NK-92 (cell line): Measurements from ENCODE around the gene PRODH2.
"Not testable (repeated sequence)": the region's sequence is repeated elsewhere in the genome, so short reads cannot be mapped to it uniquely, and the experiment has no call there.

Experiments
- DNase-seq: peaks from one replicate; lab custom pipeline; 2025; ENCODE audit not compliant: unreplicated experiment; lab: John Stamatoyannopoulos, UW

Gene PRODH2

DNA sequence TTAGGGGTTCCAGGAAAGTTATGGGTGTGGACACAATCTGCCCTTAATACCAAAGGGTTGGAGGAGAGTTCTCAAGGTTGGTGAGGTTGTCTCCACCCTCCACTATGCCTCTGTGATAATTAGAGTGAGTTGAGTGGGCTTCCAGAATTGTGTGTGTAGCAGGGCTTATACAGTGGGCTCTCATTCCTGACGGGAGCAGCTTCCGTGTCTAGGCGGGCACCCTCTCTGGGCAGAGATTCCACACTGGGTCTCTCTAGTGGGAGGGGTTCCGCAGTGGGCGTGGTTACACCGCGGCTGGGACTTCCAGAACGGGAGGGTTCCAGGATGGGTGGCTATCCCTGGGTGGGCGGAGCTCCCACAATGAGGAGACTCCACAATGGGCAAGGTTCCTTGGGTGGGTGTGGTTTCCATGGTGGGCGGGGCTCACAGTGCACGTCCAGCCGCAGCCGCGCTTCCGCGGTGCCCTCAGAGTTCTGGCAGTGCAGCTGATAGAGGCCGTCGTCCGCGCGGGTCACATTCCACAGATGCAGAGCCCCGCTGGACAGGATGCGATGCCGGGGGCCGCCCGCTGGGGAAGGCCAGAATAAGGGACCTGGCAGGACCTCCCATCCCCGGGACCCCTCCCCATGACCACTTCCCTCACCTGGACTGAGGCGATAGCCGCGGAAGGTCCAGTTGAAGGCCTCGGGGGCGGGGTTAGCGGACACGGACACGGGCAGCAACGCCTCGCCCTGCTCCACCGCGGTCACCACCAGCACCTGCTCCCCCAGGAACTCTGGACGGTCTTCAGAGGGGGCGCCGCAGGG is 31.2 kb upstream of the PRODH2 start:
- DNase-seq: no peak

DNA sequence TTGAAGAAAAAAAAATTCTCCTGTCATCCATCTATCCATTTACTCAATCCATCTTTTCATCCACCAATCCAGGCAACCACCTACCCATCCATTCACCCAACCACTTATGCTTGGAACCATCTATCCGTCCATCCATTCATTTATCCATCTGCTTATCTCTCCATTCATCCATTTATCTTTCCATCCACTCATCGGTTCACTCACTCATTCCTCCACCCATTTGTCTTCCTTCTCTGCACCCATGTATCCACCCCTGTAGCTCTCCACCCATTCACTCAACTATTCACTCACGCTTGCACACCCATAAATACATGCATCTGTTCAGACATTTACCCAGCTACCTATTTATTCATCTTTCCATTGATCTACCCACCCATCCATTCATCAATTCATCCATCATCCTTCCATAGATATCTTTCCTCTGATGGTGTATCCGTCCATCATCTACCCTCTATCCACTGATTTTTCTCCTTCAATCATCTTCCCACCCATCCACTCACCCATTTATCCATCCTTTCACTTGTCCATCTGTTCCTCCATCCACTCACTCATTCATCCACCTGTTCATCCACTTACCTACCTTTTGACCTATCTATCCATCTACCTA is 30.1 kb upstream of the PRODH2 start:
- no peak for DNase-seq

DNA sequence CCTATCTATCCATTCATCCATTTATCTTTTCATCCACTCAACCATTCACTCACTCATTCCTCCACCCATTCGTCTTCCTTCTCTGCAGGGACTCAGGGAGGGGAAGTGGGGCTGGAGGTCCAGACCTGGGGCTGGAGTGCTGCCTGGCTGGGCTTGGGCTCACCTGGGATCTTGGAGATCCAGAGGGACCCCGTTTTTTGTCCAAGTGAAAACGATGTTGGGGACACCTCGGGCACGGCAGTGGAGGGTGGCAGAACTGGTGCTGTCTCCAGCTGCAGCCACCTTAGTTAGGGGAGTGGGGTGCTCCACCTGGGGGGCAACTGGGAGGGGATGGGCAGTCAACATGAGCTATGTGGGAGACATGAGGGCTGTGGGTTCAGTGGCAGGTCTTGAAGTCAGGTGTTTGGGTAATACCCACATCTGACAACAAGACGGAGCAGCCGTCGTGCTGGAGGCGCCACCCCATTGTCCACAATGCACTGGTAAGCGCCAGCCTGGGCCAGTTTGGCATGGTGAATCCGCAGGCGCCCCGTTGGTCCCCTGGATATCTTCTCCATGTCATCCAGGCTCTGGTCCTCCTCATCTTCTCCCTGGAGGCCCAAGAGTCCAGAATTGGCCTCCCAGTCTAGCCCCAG is 29.4 kb upstream of the PRODH2 start:
- DNase-seq: no peak

DNA sequence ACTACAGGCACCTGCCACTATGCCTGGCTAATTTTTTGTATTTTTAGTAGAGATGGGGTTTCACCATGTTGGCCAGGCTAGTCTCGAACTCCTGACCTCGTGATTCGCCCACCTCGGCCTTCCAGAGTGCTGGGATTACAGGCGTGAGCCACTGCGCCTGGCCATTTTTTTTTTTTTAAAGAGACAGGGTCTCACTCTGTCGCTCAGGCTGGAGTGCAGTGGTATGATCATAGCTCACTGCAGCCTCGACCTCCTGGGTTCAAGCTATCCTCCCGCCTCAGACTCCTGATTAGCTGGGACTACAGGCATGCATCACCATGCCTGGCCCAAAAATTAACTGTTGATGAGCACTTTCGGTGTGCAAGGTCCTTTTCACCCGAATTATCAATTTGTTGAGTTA is 23.5 kb upstream of the PRODH2 start:
- not testable (repeated sequence) for DNase-seq

DNA sequence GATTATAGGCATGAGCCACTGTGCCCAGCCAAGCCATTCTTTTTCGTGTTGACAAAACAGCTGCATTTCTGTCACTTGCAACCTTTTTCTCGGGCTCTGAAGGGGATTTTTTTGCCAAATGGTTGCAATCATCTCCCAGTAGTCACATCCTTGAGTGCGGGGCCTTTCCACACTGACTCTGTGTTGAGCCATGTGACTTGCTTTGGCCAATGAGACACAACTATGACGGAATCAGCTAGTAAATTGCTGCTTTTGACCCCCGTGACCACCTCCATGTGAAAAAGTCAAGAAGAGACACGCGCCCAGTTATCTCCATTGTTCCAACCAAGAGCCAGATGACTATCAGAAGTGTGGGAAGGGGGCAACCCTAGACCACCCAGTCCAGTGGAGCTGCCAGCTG is 21.3 kb upstream of the PRODH2 start:
- no peak for DNase-seq

DNA sequence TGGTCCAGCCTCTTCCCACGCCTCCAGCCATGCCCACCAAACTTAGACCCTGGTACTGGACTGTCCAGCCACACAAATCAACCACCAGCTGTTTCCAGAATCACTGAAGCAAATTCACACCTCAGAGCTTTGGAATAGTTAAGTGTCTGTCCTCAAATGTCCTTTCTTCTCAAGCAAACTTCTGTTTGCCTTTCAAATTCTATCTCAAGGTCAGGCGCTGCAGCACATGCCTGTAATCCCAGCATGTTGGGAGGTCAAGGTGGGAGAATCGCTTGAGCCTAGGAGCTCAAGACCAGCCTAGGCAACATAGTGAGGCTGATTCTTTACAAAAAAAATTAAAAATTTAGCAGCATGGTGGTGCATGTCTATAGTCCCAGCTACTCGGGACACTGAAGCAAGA is 19.4 kb upstream of the PRODH2 start:
- no peak for DNase-seq

DNA sequence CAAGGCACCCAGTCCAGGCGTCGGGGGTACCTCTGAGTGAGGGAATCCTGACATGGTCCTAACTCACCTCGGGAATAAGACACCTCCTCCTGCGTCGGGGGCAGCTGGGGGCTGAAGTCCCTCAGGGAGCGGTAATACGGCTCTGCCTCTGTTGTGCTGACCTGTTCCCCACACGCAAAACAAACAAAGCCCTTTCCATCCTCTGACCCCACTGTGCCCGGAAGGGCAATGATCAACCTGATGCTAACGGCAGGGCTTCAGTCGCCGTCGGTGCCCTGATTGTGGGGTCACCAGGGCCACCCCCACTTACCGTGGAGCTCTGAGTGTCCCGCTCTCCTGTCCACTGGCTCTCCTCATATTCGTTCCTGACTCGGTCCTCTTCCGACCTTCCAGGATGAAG is 18.3 kb upstream of the PRODH2 start:
- no peak for DNase-seq

DNA sequence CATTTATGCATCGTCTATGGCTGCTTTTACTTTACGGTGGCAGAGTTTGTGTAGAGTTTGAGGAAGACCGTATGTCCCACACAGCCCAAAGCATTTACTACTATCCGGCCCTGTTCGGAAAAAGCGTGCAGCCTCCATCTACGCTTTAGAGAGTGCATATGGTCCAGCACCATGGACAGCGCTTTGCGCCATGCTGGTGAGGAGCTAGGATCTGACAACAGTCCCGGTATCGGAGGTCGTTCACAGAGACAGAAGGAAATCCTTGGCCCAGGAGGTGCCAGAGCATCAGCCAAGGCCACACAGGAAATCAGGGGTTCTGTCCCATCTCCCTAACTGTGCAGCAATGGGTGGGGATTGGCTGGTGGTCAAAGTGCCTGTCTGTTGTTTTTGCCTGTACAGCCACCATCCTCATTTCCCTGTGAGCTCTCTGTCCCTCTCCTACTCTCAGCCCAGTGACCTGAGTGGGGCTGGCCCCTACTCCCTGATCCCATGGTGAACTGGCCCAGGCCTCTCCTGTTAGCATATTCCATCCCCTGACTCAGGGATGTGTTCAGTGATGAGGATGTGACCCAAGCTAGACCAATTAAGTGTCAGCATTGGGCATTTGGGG is 16.2 kb upstream of the PRODH2 start:
- DNase-seq: no peak

DNA sequence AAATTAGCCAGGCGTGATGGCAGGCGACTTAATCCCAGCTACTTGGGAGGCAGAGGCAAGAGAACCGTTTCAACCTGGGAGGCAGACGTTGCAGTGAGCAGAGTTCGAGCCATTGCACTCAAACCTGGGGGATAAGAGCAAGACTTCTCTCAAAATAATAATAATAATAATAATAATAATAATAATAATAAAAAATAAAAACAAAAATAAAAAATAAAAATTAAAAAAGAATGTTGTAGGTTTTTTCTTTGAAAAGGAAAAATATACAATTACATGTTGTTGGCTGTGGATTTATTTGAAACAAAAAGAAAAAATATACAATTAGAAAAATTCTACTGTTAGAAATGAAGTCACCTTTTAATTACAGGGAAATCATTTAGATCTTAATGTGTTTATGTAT is 11.5 kb upstream of the PRODH2 start:
- no peak for DNase-seq

DNA sequence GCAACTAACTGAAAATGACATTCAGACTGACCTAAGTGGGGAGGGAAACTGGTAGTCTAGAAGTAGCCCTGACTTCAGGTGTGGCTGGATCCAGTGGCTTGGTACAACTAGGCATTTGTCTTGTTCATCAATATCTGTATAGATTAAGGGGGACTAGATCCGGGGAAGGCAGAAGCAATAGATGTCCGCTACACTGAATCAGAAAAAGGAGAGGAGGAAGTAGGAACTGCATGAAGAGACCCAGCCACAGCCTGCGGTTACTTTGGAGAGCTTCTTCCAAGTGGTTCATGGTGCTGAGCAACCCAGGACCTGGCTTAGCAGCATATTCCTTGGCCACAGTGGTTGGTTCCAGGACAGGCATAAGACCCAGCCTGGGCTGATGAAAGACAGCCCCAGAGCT is 9.9 kb upstream of the PRODH2 start:
- no peak for DNase-seq

DNA sequence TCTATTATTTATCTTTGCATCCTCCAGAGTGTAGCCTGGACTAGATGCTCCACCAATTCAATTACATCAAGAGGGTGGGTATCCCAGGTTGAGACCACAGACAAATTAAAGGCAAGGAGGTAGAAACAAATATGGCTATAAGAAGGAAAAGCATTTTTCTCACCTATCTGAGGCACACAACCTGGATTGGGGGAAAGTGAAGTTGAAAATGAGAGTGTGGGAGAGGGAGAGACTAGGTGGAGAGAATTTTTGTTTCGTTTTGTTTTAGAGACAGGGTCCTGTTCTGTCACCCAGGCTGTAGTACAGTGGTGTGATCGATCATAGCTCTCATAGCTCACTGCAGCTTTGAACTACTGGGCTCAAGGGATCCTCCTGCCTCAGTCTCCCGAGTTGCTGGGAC is 5.8 kb upstream of the PRODH2 start:
- no peak for DNase-seq

DNA sequence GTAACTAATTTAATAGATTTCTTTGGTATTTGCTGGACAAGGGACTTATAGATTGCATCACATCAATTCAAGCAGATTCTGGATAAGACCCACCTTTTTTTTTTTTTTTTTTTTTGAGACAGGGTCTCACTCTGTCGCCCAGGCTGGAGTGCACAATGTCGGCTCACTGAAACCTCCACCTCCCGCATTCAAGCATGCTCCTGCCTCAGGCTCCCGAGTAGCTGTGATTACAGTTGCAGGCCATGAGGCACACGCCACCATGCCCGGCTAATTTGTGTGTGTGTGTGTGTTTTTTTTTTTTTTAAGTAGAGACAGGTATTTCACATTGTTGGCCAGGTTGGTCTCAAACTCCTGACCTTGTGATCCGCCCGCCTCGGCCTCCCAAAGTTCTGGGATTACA is 4.2 kb upstream of the PRODH2 start:
- DNase-seq: no peak

DNA sequence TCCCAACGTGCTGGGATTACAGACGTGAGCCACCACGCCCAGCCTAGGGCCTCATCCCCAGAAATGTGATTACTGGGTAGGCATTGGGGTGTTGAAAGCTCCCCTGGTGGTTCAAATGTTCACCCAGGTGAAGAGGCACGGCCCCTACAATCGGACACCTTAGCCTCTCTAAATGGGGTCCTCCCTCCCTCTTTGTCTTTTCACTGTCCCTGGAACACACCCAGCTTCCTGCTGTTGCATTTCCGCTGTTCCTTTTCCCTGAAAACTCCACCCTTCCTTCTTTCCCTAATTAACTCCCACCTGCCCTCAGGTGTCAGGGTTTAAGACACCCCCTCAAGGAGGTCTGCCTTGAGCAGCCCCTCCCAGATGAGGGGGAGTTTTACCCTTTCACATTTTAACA is 3.6 kb upstream of the PRODH2 start:
- no peak for DNase-seq

DNA sequence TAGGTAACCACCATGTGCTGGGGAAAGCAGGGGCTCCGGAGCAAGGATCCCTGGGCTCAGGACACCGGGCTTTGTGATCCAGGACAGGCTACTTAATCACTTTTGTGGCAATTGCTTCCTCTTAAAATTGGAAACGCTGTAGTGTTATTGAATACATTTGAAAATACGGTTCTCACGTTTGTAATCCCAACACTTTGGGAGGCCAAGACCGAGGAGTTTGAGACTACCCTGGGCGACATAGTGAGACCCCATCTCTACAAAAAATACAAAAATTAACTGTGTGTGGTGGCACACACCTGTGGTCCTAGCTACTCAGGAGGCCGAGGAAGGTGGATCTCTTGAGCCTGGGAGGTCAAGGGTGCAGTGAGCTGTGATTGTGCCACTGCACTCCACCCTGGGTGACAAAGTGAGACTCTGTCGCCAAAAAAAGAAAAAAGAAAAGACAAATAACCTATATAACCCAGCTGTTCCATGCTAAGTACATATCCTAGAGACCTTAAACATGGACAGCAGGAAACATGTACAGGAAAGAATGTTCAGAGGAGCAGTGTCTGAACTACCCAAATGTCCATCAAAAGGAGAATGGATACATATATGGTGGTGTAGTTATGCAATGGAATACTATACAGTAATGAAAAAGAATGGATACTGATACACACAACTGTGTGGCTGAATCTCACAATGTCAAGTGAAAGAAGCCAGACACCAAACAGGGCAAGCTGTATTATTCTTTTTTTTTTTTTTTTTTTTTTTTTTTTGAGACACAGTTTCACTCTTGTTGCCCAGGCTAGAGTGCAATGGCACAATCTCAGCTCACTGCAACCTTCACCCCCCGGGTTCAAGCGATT is 622 bp upstream of the PRODH2 start:
- no peak for DNase-seq

DNA sequence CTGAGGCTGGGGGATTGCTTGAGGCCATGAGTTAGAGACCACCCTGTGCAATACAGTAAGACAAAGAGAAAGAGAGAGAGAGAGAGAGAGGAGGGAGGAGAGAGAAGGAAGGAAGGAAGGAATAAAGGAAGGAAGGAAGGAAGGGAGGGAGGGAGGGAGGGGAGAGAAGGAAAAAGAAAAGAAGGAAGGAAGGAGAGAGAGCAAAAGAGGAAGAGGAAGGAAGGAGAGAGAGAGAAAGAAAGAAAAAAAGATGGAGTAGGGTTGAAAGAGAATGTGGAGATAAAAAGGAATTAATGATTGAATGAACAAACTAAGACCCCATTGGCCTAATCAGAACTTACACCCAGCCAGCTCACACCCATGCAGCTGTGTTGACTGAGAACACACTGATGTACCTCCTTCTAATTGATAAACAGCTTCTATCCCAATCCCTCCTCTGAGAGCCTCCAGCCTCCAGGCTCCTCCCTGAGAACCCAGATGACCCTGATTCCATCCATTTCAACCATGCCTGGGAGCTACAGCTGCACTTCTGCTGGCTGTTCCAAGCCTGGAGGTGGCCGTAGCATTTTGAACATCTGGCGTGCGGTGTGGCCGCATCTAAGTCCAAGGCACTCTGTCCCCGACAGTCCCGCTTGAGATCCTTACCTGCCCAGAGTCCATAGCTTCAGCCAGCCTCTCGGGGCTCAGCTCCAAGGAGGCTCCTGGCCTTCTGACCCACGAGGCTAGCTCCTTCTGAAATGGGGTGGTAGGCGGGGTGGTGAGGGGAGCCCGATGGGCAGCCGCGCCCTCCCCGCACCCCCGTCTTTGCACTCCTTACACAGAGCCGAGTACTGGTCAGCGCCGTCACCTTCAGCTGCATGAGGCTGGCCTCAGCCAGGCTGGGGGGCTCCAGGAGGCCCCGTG is 1.1 kb downstream of the PRODH2 start:
- DNase-seq: no peak

DNA sequence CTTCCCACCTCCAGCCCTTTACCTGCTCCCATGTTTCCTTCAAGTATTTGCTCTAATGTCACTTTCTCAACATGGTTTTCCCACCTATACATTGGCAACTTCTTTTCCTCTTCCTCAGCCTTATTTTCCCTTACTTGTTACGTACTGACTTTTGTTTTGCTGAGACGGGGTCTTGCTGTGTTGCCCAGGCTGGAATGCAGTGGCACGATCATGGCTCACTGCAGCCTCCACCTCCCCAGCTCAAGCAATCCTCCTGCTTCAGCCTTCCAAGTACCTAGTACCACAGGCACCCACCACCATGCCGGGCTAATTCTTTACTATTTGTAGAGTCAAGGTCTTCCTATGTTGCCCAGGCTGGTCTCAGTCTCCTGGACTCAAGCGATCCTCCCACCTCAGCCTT is 5.0 kb downstream of the PRODH2 start:
- no peak for DNase-seq

DNA sequence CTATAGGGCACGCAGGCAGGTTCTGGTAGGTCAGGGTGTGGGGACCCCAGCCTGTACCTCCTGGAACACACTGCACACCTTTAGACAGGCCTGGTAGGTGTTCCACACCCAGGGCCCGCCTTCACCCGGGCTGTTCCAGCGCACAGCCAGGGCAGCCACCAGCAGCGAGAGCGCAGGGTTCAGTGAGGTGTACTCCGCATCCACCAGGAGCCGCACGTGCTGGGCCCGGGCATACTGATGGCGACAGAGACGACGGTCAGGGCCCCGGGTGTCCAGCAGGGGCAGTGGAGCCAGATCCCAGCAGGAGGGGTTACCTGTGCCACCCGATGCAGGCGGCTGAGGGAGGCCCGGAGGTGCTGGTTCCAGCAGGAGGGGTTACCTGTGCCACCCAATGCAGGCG is 6.0 kb downstream of the PRODH2 start:
- no peak for DNase-seq

DNA sequence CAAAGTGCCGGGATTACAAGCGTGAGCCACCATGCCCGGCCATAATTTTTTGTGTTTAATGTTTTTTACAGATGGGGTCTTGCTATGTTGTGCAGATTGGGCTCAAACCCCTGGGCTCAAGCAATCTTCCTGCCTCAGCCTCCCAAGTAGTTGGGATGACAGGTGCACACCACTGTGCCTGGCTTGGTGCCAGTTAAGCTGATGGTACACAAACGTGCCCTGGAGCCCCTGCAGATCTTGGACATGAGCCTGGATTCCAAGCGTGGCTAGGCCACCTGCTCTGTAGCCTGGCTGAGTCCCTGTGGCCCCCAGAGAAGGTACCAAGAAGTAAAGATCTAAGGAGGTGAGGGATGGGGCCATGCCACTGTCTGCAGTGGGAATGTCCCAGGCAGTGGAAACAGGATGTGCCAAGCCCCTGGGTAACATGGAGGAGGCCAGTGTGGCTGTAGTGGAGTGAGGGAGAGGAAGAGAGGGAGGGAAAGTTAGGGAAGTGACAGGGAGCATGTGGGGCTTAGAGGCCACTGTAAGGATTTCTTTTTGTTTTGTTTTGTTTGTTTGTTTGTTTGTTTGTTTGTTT is 7.0 kb downstream of the PRODH2 start:
- DNase-seq: no peak

DNA sequence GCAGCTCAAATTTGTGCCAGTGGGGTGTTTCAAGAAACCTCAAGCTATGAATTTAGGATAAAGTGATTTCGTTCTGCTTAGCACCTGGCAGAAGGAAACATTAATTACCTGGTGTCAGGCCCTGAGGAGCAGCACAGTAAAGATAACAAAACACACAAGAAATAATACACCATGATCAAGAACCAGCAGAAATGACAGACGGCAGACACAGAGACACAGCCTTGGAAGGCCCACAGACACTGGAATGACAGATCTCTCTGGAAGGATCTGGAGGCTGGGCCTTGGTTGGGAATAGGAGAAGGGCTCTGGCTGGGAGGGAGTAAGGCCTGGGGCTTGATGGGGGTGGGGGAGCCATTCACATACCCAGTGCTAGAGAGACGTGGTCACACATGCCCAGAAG is 10.8 kb downstream of the PRODH2 start:
- no peak for DNase-seq

DNA sequence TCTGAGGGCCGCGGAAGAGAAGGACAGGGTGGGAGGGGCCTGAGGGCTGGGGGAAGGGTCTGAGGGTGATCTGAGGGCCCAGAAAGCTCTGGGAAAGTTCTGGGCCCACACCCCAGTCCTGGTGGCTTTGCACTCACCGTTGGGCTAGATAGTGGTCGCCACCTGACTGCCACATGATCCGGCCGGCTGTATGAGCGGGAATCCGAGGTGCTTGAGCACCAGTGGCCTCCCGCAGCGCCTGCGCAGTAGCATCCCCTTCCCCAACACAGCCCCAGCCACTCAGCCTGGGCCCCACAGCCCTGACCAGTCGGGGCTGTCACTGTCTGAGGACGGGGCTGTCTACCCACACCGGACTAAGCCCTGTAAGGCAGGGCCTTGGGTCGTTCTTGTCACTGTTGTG is 15.0 kb downstream of the PRODH2 start:
- no peak for DNase-seq
